H1 (cell line): Measurements from ENCODE around the gene MYO5B. TPM values are rescaled to one million over a fixed set of nuclear protein-coding genes. Genes with fewer than 3 reads are reported as not detected.

Experiments used
- TBP ChIP-seq: IDR thresholded peaks from 2 replicates; pipeline ENCODE4 v1.6.1; 2011; ENCODE audit warnings: low read depth, low read length, improper control_type of control experiment
- polyA plus RNA-seq, 7 experiments: library from polyadenylated mRNA; depleted of rRNA in 3 of 7; stranded (reverse) in 5 of 7; unstranded in 2 of 7; fragments of >200 nt in 5 of 7; fragments of 200-250 nt in 2 of 7; gene quantifications; 1 replicate in 5 of 7; 2 replicates in 1 of 7; 4 replicates in 1 of 7; pipeline versions ENCODE4 v1.2.1 to v1.2.3, GENCODE V29; 2011 to 2013; ENCODE audit warnings: missing spikeins in 2 of 7, mixed read lengths in 2 of 7
- total RNA-seq: library from RNA; stranded (reverse); fragmentation: NEBNext Ultra II Directional; extraction: Animal tissue kit (Norgen Biotek cat#: 25700); gene quantifications from 2 replicates; pipeline ENCODE4 v1.2.1, GENCODE V29; 2021

Gene MYO5B
- total and polyA plus RNA-seq, 2 of the 8 experiments (the other 6 are each of a cell fraction or from before 2014, with no cell fraction given): 6.4 to 7.7 TPM

GRCh38 chr18:49844903-49845302 is 350.0 kb downstream of the MYO5B start (continued):
- no peak for TF ChIP-seq TBP
